GM12872 (cell line): Measurements from ENCODE around the gene MBNL2.

Experiments used
- TF ChIP-seq, protein P1 (sequence below): IDR thresholded peaks from 3 replicates; pipeline ENCODE4 v1.5.1; 2011; ENCODE audit warnings: low read depth, mild to moderate bottlenecking, low read length, moderate library complexity; ENCODE audit not compliant: insufficient read depth

Gene MBNL2

DNA sequence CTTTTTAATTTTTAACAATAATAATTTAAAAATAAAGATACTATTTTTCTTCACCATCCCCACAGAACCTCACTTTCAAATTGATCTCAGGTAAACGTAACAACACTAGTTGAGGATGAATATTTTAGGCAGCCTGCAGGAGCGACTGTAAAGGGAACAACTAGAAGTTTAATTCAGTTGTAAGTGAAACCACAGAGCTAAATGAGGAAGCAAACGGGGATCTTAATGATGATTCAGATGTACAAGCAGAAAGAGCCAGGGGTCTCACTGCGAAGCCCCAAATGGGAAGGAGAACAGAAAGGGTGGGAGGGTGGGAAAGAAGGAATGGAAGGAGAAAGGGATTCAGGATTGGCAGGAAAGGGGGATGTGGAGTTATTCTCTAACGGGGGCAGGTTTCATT is 157.3 kb downstream of the MBNL2 start:
- TF ChIP-seq, protein P1, sequence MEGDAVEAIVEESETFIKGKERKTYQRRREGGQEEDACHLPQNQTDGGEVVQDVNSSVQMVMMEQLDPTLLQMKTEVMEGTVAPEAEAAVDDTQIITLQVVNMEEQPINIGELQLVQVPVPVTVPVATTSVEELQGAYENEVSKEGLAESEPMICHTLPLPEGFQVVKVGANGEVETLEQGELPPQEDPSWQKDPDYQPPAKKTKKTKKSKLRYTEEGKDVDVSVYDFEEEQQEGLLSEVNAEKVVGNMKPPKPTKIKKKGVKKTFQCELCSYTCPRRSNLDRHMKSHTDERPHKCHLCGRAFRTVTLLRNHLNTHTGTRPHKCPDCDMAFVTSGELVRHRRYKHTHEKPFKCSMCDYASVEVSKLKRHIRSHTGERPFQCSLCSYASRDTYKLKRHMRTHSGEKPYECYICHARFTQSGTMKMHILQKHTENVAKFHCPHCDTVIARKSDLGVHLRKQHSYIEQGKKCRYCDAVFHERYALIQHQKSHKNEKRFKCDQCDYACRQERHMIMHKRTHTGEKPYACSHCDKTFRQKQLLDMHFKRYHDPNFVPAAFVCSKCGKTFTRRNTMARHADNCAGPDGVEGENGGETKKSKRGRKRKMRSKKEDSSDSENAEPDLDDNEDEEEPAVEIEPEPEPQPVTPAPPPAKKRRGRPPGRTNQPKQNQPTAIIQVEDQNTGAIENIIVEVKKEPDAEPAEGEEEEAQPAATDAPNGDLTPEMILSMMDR = no peak

- TF ChIP-seq, protein P1 = no peak
Measured at GRCh38 chr13:97380696-97381095, 158.6 kb downstream of the MBNL2 start.

DNA sequence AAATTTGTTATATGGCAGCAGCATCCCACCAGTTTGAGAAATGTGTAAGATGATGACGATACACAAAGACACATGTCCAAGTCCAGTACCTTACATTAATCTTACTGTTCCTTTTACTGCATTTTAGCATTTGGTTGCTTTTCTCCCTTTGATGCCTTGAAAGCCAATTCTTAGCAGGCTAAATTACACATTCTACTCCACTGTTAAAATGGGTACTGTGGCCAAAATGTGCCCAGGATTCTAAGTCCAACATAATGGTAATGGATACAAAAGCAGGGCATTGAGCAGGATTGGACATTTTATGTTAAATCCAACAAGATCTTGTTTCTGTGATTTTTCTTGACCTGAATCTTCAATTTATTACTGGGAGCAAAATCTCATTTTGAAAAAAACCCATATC is 159.1 kb downstream of the MBNL2 start:
- TF ChIP-seq, protein P1 = no peak

GRCh38 chr13:97382276-97382675 is 160.1 kb downstream of the MBNL2 start:
- TF ChIP-seq, protein P1 = no peak

- TF ChIP-seq, protein P1 = no peak
Measured at GRCh38 chr13:97384371-97384770, 162.2 kb downstream of the MBNL2 start.

DNA sequence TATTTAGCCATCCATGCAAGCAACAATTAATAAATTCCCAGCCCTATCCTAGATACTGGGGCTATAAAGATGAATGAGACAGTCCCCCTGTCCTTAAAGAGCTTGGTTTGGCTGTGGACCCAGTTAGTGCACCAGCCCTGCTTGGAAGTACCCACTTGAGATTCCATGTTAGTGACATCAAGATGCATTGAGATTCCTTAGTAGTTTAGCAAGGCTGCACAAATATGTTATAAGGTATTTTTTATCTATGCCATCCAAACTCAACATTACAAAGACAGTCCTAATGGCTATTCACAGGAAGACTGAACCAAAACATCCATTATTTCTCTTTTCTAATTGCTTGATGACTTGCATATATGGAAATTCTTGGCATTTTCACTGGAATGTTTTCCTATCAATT is 163.0 kb downstream of the MBNL2 start:
- TF ChIP-seq, protein P1 = no peak

- TF ChIP-seq, protein P1 = no peak
Measured at GRCh38 chr13:97385854-97386253, 163.7 kb downstream of the MBNL2 start.
